GM23338 (cell line): ENCODE data around the gene USP10. TPM values are rescaled to one million over a fixed set of nuclear protein-coding genes. Genes with fewer than 3 reads are reported as not detected.

ENCODE experiments used
- ATAC-seq: fragments of 200-7000 bp; cut with Tn5 transposase; 3 replicates; pipeline ENCODE4 v1.9.1; 2020
- DNase-seq: peaks from one replicate; pipeline ENCODE4 v3.0.0-alpha.2; 2015; ENCODE audit warnings: low spot score
- H2AFZ ChIP-seq: fragments of 200-600 bp; sonication (generic); 2 replicates; pipeline ENCODE4 v1.8.0; 2016; ENCODE audit warnings: antibody characterized with exemption, mild to moderate bottlenecking, moderate library complexity
- H3F3A ChIP-seq: fragments of 200-600 bp; sonication (generic); replicated peaks from 2 replicates; pipeline ENCODE4 v1.8.0; 2017; ENCODE audit warnings: antibody characterized with exemption, mixed run types, low read depth
- H3K27ac ChIP-seq: fragments of 200-600 bp; sonication (generic); 2 replicates; pipeline ENCODE4 v1.6.1; 2016; ENCODE audit warnings: low read depth
- H3K27me3 ChIP-seq: fragments of 200-600 bp; sonication (generic); 2 replicates; pipeline ENCODE4 v1.8.0; 2016; ENCODE audit warnings: mild to moderate bottlenecking, mixed run types, moderate library complexity; ENCODE audit not compliant: insufficient read depth
- H3K36me3 ChIP-seq: fragments of 200-600 bp; sonication (generic); 2 replicates; pipeline ENCODE4 v1.8.0; 2016; ENCODE audit warnings: mild to moderate bottlenecking; ENCODE audit not compliant: insufficient read depth
- H3K4me1 ChIP-seq: fragments of 200-600 bp; sonication (generic); 2 replicates; pipeline ENCODE4 v1.8.0; 2016; ENCODE audit warnings: mild to moderate bottlenecking, moderate library complexity; ENCODE audit not compliant: insufficient read depth
- H3K4me2 ChIP-seq: fragments of 200-600 bp; sonication (generic); 2 replicates; pipeline ENCODE4 v1.7.1; 2017; ENCODE audit warnings: mixed run types
- H3K4me3 ChIP-seq: fragments of 200-600 bp; sonication (generic); 2 replicates; pipeline ENCODE4 v1.6.1; 2016; ENCODE audit warnings: mixed run types
- H3K79me2 ChIP-seq: fragments of 200-600 bp; sonication (generic); replicated peaks from 2 replicates; pipeline ENCODE4 v1.8.0; 2017; ENCODE audit warnings: mild to moderate bottlenecking; ENCODE audit not compliant: insufficient read depth
- H3K9me2 ChIP-seq: fragments of 200-600 bp; sonication (generic); 2 replicates; pipeline ENCODE4 v1.8.0; 2017; ENCODE audit not compliant: insufficient read depth
- H4K20me1 ChIP-seq: fragments of 200-600 bp; sonication (generic); replicated peaks from 2 replicates; pipeline ENCODE4 v1.8.0; 2017; ENCODE audit warnings: mild to moderate bottlenecking; ENCODE audit not compliant: insufficient read depth
- H3K27ac Mint-ChIP-seq: 2 replicates; pipeline ENCODE4 v1.8.0; 2020; ENCODE audit warnings: inconsistent platforms, mild to moderate bottlenecking, moderate library complexity, mixed read lengths
- H3K27me3 Mint-ChIP-seq: 3 replicates; pipeline ENCODE4 v1.8.0; 2022; ENCODE audit warnings: low read depth, mild to moderate bottlenecking, moderate library complexity, mixed read lengths, inconsistent platforms; ENCODE audit not compliant: insufficient read depth, poor library complexity
- H3K36me3 Mint-ChIP-seq: 3 replicates; pipeline ENCODE4 v1.8.0; 2021; ENCODE audit warnings: low read depth, mild to moderate bottlenecking, inconsistent platforms, moderate library complexity, mixed read lengths
- H3K4me1 Mint-ChIP-seq: 3 replicates; pipeline ENCODE4 v1.8.0; 2020; ENCODE audit warnings: mild to moderate bottlenecking, inconsistent platforms, mixed read lengths
- H3K4me3 Mint-ChIP-seq: 3 replicates; pipeline ENCODE4 v1.8.0; 2021; ENCODE audit warnings: moderate library complexity, mild to moderate bottlenecking, inconsistent platforms, mixed read lengths
- H3K9me3 Mint-ChIP-seq: 3 replicates; pipeline ENCODE4 v1.8.0; 2020; ENCODE audit warnings: moderate library complexity, mild to moderate bottlenecking, inconsistent platforms, mixed read lengths
- CREB1 ChIP-seq: fragments of 250-450 bp; sonication (Bioruptor Pico); IDR thresholded peaks from 2 replicates; pipeline ENCODE4 v1.5.0; 2020; ENCODE audit warnings: low read depth, mild to moderate bottlenecking, moderate library complexity
- ETS1 ChIP-seq: IDR thresholded peaks from 2 replicates; pipeline ENCODE4 v1.6.1; 2016; ENCODE audit warnings: antibody characterized with exemption
- EZH2 ChIP-seq: fragments of 200-600 bp; sonication (generic); IDR thresholded peaks from one replicate; pipeline ENCODE4 v1.8.0; 2017; ENCODE audit warnings: antibody characterized with exemption, mild to moderate bottlenecking, low read depth; ENCODE audit not compliant: unreplicated experiment
- EZH2phosphoT487 ChIP-seq: fragments of 200-600 bp; sonication (generic); IDR thresholded peaks from one replicate; pipeline ENCODE4 v1.8.1; 2018; ENCODE audit warnings: antibody characterized with exemption; ENCODE audit not compliant: unreplicated experiment
- JUNB ChIP-seq: IDR thresholded peaks from one replicate; pipeline ENCODE4 v1.6.1; 2016; ENCODE audit warnings: antibody characterized with exemption; ENCODE audit not compliant: unreplicated experiment
- NANOG ChIP-seq: IDR thresholded peaks from 2 replicates; pipeline ENCODE4 v1.6.1; 2016; ENCODE audit warnings: antibody characterized with exemption, borderline replicate concordance
- POLR2AphosphoS5 ChIP-seq: IDR thresholded peaks from 2 replicates; pipeline ENCODE4 v1.6.1; 2016; ENCODE audit warnings: antibody characterized with exemption, low read depth
- STAT1 ChIP-seq: IDR thresholded peaks from one replicate; pipeline ENCODE4 v1.6.1; 2016; ENCODE audit warnings: antibody characterized with exemption; ENCODE audit not compliant: unreplicated experiment
- ZNF114 ChIP-seq: fragments of 250-450 bp; sonication (Bioruptor Pico); IDR thresholded peaks from 2 replicates; pipeline ENCODE4 v1.5.0; 2020; ENCODE audit warnings: mild to moderate bottlenecking, moderate library complexity
- ZNF331 ChIP-seq: fragments of 250-450 bp; sonication (Bioruptor Pico); IDR thresholded peaks from 2 replicates; pipeline ENCODE4 v1.5.0; 2020; ENCODE audit warnings: low read depth, mild to moderate bottlenecking, moderate library complexity
- ZNF462 ChIP-seq: fragments of 250-450 bp; sonication (Bioruptor Pico); IDR thresholded peaks from 2 replicates; pipeline ENCODE4 v1.5.0; 2020; ENCODE audit warnings: mild to moderate bottlenecking, moderate library complexity
- polyA plus RNA-seq: library from polyadenylated mRNA; unstranded; fragments of >200 nt; fragmentation: Nextera tagmentation; extraction: Ambion mirVana; gene quantifications from 2 replicates; pipeline ENCODE4 v1.2.1, GENCODE V29; 2016
- total RNA-seq: library from RNA; depleted of rRNA; stranded (reverse); fragments of >200 nt; shearing (Covaris generic); gene quantifications from 2 replicates; pipeline ENCODE4 v1.2.3, GENCODE V29; 2014
- TF ChIP-seq, protein P1 (sequence below): IDR thresholded peaks from one replicate; pipeline ENCODE4 v1.6.1; 2018; ENCODE audit warnings: antibody characterized with exemption; ENCODE audit not compliant: unreplicated experiment
- TF ChIP-seq, protein P2 (sequence below), 2 experiments: fragments of 200-600 bp in 1 of 2; sonication (generic) in 1 of 2; conservative IDR thresholded peaks; 2 replicates each; pipeline versions ENCODE4 v1.5.1 to v1.6.1; 2016 to 2017; ENCODE audit warnings: antibody characterized with exemption in 2 of 2, low read depth in 2 of 2, mild to moderate bottlenecking in 2 of 2, moderate library complexity in 1 of 2

USP10 gene
- total and polyA plus RNA-seq, 2 experiments from 2014 or later = 158 to 194 TPM

DNA sequence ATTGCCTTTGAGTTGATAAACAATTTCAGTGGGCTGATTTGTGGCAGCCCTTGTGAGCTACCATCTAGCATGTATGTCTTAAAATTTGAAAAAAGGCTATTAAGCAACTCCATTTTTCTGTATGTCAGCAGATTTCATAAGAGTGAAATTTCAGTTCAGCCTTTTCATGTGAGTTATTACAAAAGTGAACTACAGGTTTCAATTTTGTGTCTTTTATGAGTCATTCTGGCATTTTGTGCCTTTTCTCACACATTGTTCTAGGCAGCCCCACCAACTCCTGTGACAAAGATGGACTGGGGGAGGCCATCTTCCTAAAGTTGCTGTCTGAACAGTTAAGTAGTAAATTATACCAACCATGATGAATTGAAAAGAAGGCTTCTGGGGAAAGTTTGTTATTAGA, 52.1 kb downstream of the USP10 start:
- Mint-ChIP-seq H3K4me3 (no peak overlapping the region), H3K27me3 (peaks cover 2% of the 10 kb centered on the region), H3K4me1 (peaks cover 33% of the 10 kb centered on the region), H3K36me3 (peaks cover 8% of the 10 kb centered on the region), H3K9me3 (no peaks in the 10 kb centered on the region; the same call in 2 of the 3 replicates), H3K27ac (no peak overlapping the region)
- ATAC-seq = no peak
- peaks cover 72% of the 10 kb centered on the region for H4K20me1 ChIP-seq
- no peak overlapping the region for H3K4me2 ChIP-seq
- no peak overlapping the region for H3K4me3 ChIP-seq
- H3K79me2 ChIP-seq = peaks cover 98% of the 10 kb centered on the region
- no peaks in the 10 kb centered on the region for H3K9me2 ChIP-seq
- H3F3A ChIP-seq = peaks cover 6% of the 10 kb centered on the region; the same call in 1 of the 2 replicates
- no peak overlapping the region for H2AFZ ChIP-seq
- peaks cover 17% of the 10 kb centered on the region for H3K4me1 ChIP-seq
- no peak overlapping the region for H3K27ac ChIP-seq
- no peaks in the 10 kb centered on the region for H3K36me3 ChIP-seq
- DNase-seq = no peak
- TF ChIP-seq ZNF331 (CRISPR knock-in tag) (no peak), ZNF462 (CRISPR knock-in tag) (no peak), STAT1 (no peak), ETS1 (no peak), CREB1 (CRISPR knock-in tag) (no peak), POLR2AphosphoS5 (no peak), JUNB (no peak), EZH2 (no peak), NANOG (no peak), EZH2phosphoT487 (no peak), ZNF114 (CRISPR knock-in tag) (no peak)
- TF ChIP-seq, protein P1, sequence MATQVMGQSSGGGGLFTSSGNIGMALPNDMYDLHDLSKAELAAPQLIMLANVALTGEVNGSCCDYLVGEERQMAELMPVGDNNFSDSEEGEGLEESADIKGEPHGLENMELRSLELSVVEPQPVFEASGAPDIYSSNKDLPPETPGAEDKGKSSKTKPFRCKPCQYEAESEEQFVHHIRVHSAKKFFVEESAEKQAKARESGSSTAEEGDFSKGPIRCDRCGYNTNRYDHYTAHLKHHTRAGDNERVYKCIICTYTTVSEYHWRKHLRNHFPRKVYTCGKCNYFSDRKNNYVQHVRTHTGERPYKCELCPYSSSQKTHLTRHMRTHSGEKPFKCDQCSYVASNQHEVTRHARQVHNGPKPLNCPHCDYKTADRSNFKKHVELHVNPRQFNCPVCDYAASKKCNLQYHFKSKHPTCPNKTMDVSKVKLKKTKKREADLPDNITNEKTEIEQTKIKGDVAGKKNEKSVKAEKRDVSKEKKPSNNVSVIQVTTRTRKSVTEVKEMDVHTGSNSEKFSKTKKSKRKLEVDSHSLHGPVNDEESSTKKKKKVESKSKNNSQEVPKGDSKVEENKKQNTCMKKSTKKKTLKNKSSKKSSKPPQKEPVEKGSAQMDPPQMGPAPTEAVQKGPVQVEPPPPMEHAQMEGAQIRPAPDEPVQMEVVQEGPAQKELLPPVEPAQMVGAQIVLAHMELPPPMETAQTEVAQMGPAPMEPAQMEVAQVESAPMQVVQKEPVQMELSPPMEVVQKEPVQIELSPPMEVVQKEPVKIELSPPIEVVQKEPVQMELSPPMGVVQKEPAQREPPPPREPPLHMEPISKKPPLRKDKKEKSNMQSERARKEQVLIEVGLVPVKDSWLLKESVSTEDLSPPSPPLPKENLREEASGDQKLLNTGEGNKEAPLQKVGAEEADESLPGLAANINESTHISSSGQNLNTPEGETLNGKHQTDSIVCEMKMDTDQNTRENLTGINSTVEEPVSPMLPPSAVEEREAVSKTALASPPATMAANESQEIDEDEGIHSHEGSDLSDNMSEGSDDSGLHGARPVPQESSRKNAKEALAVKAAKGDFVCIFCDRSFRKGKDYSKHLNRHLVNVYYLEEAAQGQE = no peak
- TF ChIP-seq, protein P2, sequence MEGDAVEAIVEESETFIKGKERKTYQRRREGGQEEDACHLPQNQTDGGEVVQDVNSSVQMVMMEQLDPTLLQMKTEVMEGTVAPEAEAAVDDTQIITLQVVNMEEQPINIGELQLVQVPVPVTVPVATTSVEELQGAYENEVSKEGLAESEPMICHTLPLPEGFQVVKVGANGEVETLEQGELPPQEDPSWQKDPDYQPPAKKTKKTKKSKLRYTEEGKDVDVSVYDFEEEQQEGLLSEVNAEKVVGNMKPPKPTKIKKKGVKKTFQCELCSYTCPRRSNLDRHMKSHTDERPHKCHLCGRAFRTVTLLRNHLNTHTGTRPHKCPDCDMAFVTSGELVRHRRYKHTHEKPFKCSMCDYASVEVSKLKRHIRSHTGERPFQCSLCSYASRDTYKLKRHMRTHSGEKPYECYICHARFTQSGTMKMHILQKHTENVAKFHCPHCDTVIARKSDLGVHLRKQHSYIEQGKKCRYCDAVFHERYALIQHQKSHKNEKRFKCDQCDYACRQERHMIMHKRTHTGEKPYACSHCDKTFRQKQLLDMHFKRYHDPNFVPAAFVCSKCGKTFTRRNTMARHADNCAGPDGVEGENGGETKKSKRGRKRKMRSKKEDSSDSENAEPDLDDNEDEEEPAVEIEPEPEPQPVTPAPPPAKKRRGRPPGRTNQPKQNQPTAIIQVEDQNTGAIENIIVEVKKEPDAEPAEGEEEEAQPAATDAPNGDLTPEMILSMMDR (conservative IDR thresholded peaks at IDR 0.05; ENCODE audit: low read depth in 2 of 2) = no peak
- H3K27me3 ChIP-seq = no peaks in the 10 kb centered on the region
